Measurements from ENCODE around the gene DENND1B.

The DENND1B gene

GRCh38 chr1:197463142-197463541 is 312.1 kb downstream of the DENND1B start:
- DNase-seq = no peak

- DNase-seq = no peak
Observed at GRCh38 chr1:197462539-197462938, 312.7 kb downstream of the DENND1B start.
